Stomach smooth muscle (tissue), 2 donors: Measurements from ENCODE around the gene CTCFL.

Experiments used
- H3K27ac ChIP-seq: one replicate; pipeline ENCODE4 v1.7.0; 2013; ENCODE audit warnings: mild to moderate bottlenecking, low read length, inconsistent platforms
- H3K27me3 ChIP-seq, 2 donors: one replicate each; pipeline ENCODE4 v1.7.0; 2013; ENCODE audit warnings: low read length in 2 of 2; ENCODE audit not compliant: insufficient read depth in 2 of 2, control insufficient read depth in 1 of 2
- H3K36me3 ChIP-seq, 2 donors: one replicate each; pipeline ENCODE4 v1.7.0; 2013; ENCODE audit warnings: low read length in 2 of 2; ENCODE audit not compliant: control insufficient read depth in 2 of 2, insufficient read depth in 2 of 2
- H3K4me1 ChIP-seq: one replicate; pipeline ENCODE4 v1.7.0; 2013; ENCODE audit warnings: low read length; ENCODE audit not compliant: control insufficient read depth, insufficient read depth
- H3K4me3 ChIP-seq, 2 donors: one replicate each; pipeline ENCODE4 v1.7.0; 2013; ENCODE audit warnings: low read length in 2 of 2
- H3K9ac ChIP-seq, 2 donors: one replicate each; pipeline ENCODE4 v1.7.0; 2013; ENCODE audit warnings: low read length in 2 of 2, mild to moderate bottlenecking in 1 of 2
- H3K9me3 ChIP-seq, 2 donors: one replicate each; pipeline ENCODE4 v1.7.0; 2013; ENCODE audit warnings: low read length in 2 of 2; ENCODE audit not compliant: control insufficient read depth in 2 of 2
- donor health status: healthy.
- donor health status: Pancreatic carcinoma.

Gene CTCFL, protein sequence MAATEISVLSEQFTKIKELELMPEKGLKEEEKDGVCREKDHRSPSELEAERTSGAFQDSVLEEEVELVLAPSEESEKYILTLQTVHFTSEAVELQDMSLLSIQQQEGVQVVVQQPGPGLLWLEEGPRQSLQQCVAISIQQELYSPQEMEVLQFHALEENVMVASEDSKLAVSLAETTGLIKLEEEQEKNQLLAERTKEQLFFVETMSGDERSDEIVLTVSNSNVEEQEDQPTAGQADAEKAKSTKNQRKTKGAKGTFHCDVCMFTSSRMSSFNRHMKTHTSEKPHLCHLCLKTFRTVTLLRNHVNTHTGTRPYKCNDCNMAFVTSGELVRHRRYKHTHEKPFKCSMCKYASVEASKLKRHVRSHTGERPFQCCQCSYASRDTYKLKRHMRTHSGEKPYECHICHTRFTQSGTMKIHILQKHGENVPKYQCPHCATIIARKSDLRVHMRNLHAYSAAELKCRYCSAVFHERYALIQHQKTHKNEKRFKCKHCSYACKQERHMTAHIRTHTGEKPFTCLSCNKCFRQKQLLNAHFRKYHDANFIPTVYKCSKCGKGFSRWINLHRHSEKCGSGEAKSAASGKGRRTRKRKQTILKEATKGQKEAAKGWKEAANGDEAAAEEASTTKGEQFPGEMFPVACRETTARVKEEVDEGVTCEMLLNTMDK

DNA sequence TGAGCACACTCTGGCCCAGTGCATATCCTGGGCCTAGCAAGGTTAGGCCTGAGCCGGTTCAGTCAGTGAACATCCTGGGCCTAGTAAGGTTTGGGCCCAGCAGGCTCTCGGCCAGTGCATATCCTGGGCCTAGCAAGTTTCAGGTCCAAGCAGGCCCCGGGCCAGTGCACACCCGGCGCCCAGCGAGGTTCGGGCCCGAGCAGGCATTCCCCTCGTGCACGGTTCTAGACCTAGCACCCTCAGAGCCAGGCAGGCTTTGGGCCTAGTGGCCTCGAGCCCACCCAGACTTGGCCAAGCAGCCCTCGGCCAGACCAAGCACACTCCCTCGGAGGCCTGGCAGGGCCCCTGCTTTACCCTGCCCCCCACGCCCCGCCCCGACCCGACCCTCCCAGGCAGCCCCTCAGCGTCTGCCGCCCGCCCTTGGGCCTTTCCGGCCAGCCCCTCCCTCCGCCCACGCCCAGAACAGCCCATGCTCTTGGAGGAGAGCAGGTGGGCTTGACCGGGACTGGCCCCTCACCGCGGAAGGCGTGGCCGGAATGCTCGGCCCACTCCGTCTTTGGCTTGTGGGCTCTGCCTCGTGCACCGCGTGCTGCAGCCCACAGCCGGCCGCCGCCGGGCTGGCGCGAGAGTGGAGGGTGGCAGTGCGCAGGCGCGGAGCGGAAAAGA, at the start of gene CTCFL:
CTCFL (minus strand) TSS at position 630 of the 666 bp plus-strand sequence. CDS start 935 bp downstream, outside the sequence.
- Histone ChIP-seq H3K27ac (no peak within 1 kb of the TSS), H3K9ac (no peak within 1 kb of the TSS), H3K4me3 (no peak within 1 kb of the TSS), H3K27me3 (no peaks in the 10 kb centered on the region), H3K9me3 (no peaks in the 10 kb centered on the region), H3K4me1 (no peaks in the 10 kb centered on the region), H3K36me3 (no peaks in the 10 kb centered on the region)

DNA sequence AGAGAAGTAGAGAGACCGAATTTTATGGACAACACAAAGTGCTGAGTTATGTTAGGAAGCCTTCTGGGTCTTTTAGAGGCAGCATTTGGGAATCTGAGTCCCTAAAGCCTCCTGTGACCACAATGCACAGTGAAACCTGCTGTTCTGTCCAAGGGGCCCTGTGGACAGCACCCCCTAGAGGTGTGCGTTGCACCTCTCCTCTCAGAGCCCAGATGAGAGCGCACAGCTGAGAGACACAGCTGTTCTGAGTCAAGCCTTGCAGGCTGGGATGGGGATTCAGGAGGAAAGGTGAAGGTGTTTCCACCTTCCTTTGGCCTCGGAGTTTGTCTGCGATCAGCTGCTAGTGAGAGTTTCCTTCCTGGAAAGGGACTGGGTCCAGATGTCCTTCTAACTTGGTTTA, 49.0 kb upstream of the CTCFL start:
- Histone ChIP-seq H3K36me3 (no peaks in the 10 kb centered on the region), H3K4me3 (no peak overlapping the region), H3K27ac (no peak overlapping the region), H3K27me3 (peaks cover 0 to 2% of the 10 kb centered on the region in 2 donors), H3K9ac (no peak overlapping the region), H3K9me3 (no peaks in the 10 kb centered on the region), H3K4me1 (no peaks in the 10 kb centered on the region)

DNA sequence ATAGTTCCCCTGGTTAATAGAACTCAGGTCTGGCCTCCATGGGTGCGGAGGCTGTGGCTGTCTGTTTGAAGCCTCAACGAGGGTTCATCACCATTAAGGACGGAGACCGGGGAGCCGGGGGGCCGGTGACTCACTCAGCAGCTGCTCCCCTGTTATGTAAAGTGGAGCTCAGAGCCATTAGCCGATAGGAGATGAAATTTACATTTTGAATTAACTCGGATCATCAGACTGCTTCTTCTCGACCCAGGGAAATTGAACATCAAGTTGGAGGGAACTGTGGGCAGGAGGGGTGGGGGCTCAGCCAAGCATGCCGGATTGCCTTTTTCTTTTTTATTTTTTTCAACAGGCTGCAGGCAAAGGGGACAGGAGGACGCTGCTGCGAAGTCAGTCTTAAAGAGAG, 48.3 kb upstream of the CTCFL start:
- H3K9me3 ChIP-seq: no peaks in the 10 kb centered on the region
- H3K36me3 ChIP-seq: no peaks in the 10 kb centered on the region
- no peaks in the 10 kb centered on the region for H3K4me1 ChIP-seq
- no peak overlapping the region for H3K27ac ChIP-seq
- H3K4me3 ChIP-seq: no peak overlapping the region
- peaks cover under 1 to 5% of the 10 kb centered on the region in 2 donors for H3K27me3 ChIP-seq
- H3K9ac ChIP-seq: no peak overlapping the region

DNA sequence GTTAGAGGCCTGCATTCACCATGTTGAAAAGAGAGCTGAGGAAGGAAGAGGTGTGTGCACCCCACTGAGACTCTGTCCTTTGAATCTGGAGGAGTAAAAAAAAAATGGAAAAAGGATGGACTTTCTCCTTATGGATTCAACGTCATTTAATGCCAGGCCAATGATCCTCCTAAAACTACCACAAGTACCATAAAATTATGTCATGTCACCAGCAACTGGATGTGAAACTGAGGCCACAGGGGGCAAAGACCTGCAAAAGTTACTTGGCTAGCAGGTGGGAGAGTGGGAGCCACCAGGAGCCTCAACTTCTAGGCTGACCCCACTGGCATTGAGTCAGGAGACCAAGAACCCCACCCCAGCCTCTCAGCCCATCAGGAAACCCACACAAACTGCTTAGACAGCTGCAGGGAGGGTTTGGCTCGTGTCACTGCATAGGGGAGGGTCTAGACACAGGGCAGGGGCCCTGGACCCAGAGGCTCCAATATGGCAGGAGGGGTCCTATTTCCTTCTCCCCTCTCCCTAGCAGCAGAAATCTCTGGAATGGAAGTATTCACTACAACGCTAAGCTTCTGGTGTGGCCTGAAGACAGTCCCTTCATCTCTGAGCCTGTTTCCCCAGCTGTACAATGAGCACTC, 47.0 kb upstream of the CTCFL start:
- Histone ChIP-seq H3K4me3 (no peak overlapping the region), H3K27me3 (peaks cover 3 to 6% of the 10 kb centered on the region in 2 donors), H3K36me3 (no peaks in the 10 kb centered on the region), H3K9me3 (no peaks in the 10 kb centered on the region), H3K9ac (no peak overlapping the region), H3K4me1 (no peaks in the 10 kb centered on the region), H3K27ac (no peak overlapping the region)

DNA sequence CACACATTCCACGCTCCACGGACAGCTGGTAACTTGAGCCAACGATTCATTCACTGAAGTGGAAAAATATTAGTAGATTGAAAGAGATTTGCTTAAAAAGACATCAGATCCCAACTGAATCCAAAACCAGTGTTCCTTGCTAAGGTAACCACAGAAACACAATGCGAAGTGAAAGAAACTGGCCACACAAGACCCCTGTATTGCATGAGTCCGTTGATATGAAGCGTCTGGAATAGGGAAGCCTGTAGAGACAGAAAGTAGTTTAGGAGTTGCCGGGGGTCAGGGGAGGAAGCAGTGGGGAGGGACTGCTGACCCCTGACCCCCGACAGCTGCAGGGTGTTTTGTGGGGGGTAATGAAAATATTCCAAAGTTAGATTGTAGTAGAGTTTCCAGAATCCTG, 46.0 kb upstream of the CTCFL start:
- H3K4me1 ChIP-seq: no peaks in the 10 kb centered on the region
- peaks cover 3 to 6% of the 10 kb centered on the region in 2 donors for H3K27me3 ChIP-seq
- H3K9me3 ChIP-seq: no peaks in the 10 kb centered on the region
- no peaks in the 10 kb centered on the region for H3K36me3 ChIP-seq
- H3K27ac ChIP-seq: no peak overlapping the region
- no peak overlapping the region for H3K9ac ChIP-seq
- H3K4me3 ChIP-seq: no peak overlapping the region

DNA sequence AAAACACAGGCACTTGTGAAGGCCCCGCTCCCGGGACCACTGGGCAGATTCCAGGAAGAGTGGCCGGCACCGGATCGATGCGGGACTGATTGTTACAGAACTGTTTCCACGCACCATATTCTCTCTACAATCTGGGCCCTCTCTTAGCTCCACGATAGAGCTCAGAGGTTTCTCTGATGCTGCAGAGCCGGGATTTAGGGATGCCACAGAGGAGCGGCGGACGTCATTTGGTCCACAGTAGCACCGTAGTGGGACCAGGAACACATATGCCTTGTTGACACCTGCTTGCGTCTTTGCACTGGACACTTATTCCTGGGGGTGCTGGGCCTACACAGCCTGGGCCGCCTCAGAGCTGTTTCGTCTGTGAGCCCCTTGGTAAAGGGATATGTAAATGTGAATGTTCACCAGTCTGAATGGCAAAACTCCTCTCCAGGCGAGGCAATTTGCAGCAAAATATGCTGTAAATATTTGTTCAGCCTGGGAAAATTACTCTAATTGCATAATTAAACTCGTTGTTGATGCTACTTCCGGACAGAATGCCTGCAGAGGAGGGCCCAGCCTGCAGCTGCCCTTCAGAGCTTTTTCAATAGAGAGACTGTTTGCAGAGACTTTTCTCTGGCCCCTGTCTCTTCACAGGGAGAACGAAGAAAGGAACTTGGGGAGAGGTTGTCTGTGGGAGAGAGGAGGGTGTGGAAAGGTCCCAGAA, 45.4 kb upstream of the CTCFL start:
- H3K27ac ChIP-seq: no peak overlapping the region
- no peak overlapping the region for H3K4me3 ChIP-seq
- no peaks in the 10 kb centered on the region for H3K36me3 ChIP-seq
- no peaks in the 10 kb centered on the region for H3K4me1 ChIP-seq
- peaks cover 3 to 6% of the 10 kb centered on the region in 2 donors for H3K27me3 ChIP-seq
- no peaks in the 10 kb centered on the region for H3K9me3 ChIP-seq
- no peak overlapping the region for H3K9ac ChIP-seq

DNA sequence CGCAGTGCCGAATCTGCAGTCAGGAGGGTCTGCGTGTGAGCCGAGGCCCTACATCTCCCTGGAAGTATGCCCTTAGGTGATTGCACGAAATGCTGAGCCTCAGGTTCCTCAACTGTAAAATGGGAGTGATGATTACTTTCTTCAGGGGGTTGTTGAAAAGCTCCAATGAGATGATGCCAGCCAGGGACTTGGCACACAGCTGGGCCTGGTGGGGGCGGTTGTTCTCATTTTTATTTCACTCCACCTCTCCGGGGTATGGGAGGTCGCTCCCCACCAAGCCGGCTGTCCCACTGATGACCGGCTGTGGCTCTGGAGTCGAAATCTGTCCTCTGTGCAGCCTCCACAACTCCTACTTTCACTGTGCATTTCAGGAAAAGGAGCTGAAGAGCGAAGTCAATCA, 44.0 kb upstream of the CTCFL start:
- no peaks in the 10 kb centered on the region for H3K4me1 ChIP-seq
- no peak overlapping the region for H3K27ac ChIP-seq
- no peaks in the 10 kb centered on the region for H3K36me3 ChIP-seq
- no peak overlapping the region for H3K9ac ChIP-seq
- no peak overlapping the region for H3K4me3 ChIP-seq
- H3K9me3 ChIP-seq: no peaks in the 10 kb centered on the region
- H3K27me3 ChIP-seq: peaks cover 3 to 4% of the 10 kb centered on the region in 2 donors

DNA sequence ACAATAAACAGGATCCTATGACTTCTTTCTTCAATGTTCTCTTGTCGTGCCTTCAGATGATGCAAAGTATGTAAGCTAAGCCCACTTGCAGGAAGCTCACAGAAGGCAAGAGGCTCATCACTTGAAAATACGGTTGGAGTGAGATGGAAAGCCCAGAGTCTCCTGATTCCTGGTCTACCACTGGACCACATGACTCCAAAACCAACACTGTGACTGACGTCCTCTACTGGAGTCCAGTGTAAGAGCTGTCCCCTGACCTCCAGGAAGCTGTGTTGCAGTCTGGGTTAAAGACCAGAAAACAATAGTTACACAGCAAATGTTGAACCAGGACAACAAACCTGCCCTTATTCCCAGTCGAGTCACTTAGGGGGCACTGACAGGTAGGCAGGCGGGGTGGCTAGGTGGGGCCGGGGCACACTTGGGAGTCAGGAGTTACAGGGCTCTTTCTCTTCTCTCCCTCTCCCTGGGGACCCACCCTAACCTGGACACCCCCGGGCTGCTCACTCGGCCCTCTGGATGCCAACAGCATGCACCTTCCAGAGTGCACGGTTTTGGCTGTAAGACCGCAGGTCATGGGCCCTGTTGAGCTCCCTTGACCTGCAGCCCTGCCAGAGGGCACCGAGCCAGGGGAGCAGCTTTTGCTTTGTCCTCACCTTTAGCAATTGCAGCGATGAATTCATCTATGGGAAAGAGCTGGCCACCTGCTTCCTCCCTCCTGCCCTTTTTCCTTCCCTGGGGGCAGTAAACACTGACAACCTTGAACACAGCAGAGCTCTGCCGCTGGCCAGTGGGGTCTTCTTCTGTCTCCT, 43.4 kb upstream of the CTCFL start:
- no peak overlapping the region for H3K9ac ChIP-seq
- H3K27ac ChIP-seq: no peak overlapping the region
- no peaks in the 10 kb centered on the region for H3K4me1 ChIP-seq
- H3K36me3 ChIP-seq: no peaks in the 10 kb centered on the region
- peaks cover 3 to 4% of the 10 kb centered on the region in 2 donors for H3K27me3 ChIP-seq
- no peaks in the 10 kb centered on the region for H3K9me3 ChIP-seq
- no peak overlapping the region for H3K4me3 ChIP-seq

DNA sequence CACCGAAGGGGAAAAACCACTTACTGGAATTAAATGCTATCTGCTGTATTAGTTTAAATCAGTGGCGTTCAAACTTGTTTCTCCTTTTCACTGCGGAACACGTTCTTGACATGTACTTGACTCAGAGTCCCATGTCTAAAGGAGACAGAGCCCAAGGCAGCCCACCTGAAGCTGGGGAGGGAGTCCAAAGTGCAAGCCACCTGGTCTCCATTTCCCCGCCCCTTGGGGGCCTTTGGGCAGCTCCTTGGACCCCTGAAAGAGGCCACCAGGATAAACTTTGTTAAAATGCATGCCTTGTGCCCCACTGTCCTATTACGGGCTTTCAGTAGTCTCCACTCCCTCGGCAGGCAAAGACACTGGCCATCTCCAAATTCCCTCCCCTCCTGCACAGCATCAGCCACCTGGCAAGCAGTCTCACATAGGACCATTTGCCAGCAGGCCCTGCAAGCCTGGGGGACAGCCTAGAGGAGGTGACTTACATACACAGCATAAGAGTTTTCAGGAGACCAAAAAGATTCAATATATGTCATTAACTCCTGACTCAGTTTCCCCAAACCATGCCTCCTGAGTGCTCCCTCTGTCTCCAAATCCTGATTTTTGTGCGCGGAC, 42.6 kb upstream of the CTCFL start:
- Histone ChIP-seq H3K9me3 (no peaks in the 10 kb centered on the region), H3K4me1 (no peaks in the 10 kb centered on the region), H3K4me3 (no peak overlapping the region), H3K27me3 (peaks cover 3 to 4% of the 10 kb centered on the region in 2 donors), H3K27ac (no peak overlapping the region), H3K36me3 (no peaks in the 10 kb centered on the region), H3K9ac (no peak overlapping the region)
